Subcutaneous adipose tissue (tissue), 4 donors: ENCODE measurements around the gene ISM1. TPM values are rescaled to one million over a fixed set of nuclear protein-coding genes. Genes with fewer than 3 reads are reported as not detected.

Experiments used
- CTCF ChIP-seq: fragments of 450-650 bp; IDR thresholded peaks from one replicate; pipeline ENCODE4 v1.5.1; 2016; ENCODE audit warnings: low read depth, mild to moderate bottlenecking, control low read depth, antibody characterized with exemption, moderate library complexity
- total RNA-seq, 4 donors: library from RNA; depleted of rRNA; stranded (reverse); fragments of >200 nt; gene quantifications; one replicate each; pipeline ENCODE4 v1.1.0, GENCODE V29; 2016

Gene ISM1
- total RNA-seq, 4 donors from 2014 or later: 12.2 to 16.0 (median 12.6) TPM

GRCh38 chr20:13277663-13278295 is 56.7 kb downstream of the ISM1 start:
- TF ChIP-seq CTCF: no peak

- TF ChIP-seq CTCF: no peak
Measured at GRCh38 chr20:13278812-13279570, 57.9 kb downstream of the ISM1 start.

GRCh38 chr20:13280609-13281324 is 59.7 kb downstream of the ISM1 start:
- no peak for TF ChIP-seq CTCF

GRCh38 chr20:13283869-13284829 is 63.1 kb downstream of the ISM1 start:
- no peak for TF ChIP-seq CTCF

GRCh38 chr20:13284830-13285229 is 63.8 kb downstream of the ISM1 start:
- no peak for TF ChIP-seq CTCF

GRCh38 chr20:13285408-13285807 is 64.3 kb downstream of the ISM1 start:
- no peak for TF ChIP-seq CTCF
